Nephron progenitor cell (in vitro differentiated cells): ENCODE data around the gene RAB11FIP4.
"Not testable (repeated sequence)": the region's sequence is repeated elsewhere in the genome, so short reads cannot be mapped to it uniquely, and the experiment has no call there.

Experiments
- DNase-seq: peaks from one replicate; pipeline ENCODE4 v3.0.0; 2021
- H3K27ac Mint-ChIP-seq: 2 replicates; pipeline ENCODE4 v1.8.0; 2021; ENCODE audit warnings: mild to moderate bottlenecking, moderate library complexity, mixed read lengths
- H3K27me3 Mint-ChIP-seq: 2 replicates; pipeline ENCODE4 v1.8.0; 2021; ENCODE audit warnings: mild to moderate bottlenecking, low read depth, mixed read lengths; ENCODE audit not compliant: poor library complexity
- H3K36me3 Mint-ChIP-seq: 2 replicates; pipeline ENCODE4 v1.8.0; 2021; ENCODE audit warnings: low read depth, mixed read lengths
- H3K4me1 Mint-ChIP-seq: 2 replicates; pipeline ENCODE4 v1.8.0; 2021; ENCODE audit warnings: mixed read lengths
- H3K4me3 Mint-ChIP-seq: 2 replicates; pipeline ENCODE4 v1.8.0; 2021; ENCODE audit warnings: mild to moderate bottlenecking, moderate library complexity, mixed read lengths
- H3K9me3 Mint-ChIP-seq: 2 replicates; pipeline ENCODE4 v1.8.0; 2021; ENCODE audit warnings: mild to moderate bottlenecking, moderate library complexity, mixed read lengths
- TF ChIP-seq, protein P1 (sequence below): fragments of 200-600 bp; sonication (generic); IDR thresholded peaks from 2 replicates; pipeline ENCODE4 v1.5.0; 2021; ENCODE audit warnings: antibody characterized with exemption

The RAB11FIP4 gene

GRCh38 chr17:31374503-31374902 lies 17.0 kb upstream of the RAB11FIP4 start:
- no peaks in the 10 kb centered on the region for H3K27me3 Mint-ChIP-seq
- TF ChIP-seq, protein P1, sequence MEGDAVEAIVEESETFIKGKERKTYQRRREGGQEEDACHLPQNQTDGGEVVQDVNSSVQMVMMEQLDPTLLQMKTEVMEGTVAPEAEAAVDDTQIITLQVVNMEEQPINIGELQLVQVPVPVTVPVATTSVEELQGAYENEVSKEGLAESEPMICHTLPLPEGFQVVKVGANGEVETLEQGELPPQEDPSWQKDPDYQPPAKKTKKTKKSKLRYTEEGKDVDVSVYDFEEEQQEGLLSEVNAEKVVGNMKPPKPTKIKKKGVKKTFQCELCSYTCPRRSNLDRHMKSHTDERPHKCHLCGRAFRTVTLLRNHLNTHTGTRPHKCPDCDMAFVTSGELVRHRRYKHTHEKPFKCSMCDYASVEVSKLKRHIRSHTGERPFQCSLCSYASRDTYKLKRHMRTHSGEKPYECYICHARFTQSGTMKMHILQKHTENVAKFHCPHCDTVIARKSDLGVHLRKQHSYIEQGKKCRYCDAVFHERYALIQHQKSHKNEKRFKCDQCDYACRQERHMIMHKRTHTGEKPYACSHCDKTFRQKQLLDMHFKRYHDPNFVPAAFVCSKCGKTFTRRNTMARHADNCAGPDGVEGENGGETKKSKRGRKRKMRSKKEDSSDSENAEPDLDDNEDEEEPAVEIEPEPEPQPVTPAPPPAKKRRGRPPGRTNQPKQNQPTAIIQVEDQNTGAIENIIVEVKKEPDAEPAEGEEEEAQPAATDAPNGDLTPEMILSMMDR: no peak
- DNase-seq: no peak
- peaks cover 21% of the 10 kb centered on the region for H3K36me3 Mint-ChIP-seq
- H3K4me1 Mint-ChIP-seq: peaks cover 8% of the 10 kb centered on the region
- H3K27ac Mint-ChIP-seq: no peak overlapping the region
- H3K4me3 Mint-ChIP-seq: no peak overlapping the region
- no peaks in the 10 kb centered on the region for H3K9me3 Mint-ChIP-seq

DNA sequence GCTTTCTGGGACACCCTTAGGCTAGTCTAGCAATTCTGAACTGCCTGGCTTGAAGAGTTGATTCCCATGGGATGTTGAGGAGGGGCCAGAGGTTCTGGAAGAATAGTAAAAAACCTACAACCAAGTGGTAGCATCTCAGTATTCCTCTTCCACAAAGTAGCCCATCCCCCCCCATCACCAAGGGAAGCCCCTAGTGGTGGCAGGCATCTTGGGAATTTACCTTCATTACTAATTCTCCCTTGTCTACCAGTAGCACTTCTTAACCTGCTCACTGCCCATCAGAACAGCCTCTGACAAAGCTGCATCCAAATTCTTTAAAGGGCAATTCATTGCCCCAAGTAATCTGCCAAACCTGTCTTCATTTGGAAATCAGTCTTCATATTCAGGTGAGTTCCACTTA lies 12.8 kb upstream of the RAB11FIP4 start:
- DNase-seq: no peak
- TF ChIP-seq, protein P1: no peak
- Mint-ChIP-seq H3K4me3 (no peak overlapping the region), H3K4me1 (no peaks in the 10 kb centered on the region), H3K27me3 (peaks cover 3% of the 10 kb centered on the region), H3K27ac (no peak overlapping the region), H3K9me3 (no peaks in the 10 kb centered on the region), H3K36me3 (peaks cover 7% of the 10 kb centered on the region)

- H3K27ac Mint-ChIP-seq: no peak overlapping the region
- TF ChIP-seq, protein P1: no peak
- H3K9me3 Mint-ChIP-seq: no peaks in the 10 kb centered on the region
- H3K4me1 Mint-ChIP-seq: no peaks in the 10 kb centered on the region
- H3K4me3 Mint-ChIP-seq: no peak overlapping the region
- peaks cover 3% of the 10 kb centered on the region for H3K27me3 Mint-ChIP-seq
- H3K36me3 Mint-ChIP-seq: no peaks in the 10 kb centered on the region
- DNase-seq: no peak
Observed at GRCh38 chr17:31379597-31380205, 11.8 kb upstream of the RAB11FIP4 start.

- no peaks in the 10 kb centered on the region for H3K9me3 Mint-ChIP-seq
- H3K4me3 Mint-ChIP-seq: no peak overlapping the region
- no peaks in the 10 kb centered on the region for H3K36me3 Mint-ChIP-seq
- H3K27ac Mint-ChIP-seq: no peak overlapping the region
- peaks cover 7% of the 10 kb centered on the region for H3K27me3 Mint-ChIP-seq
- TF ChIP-seq, protein P1: no peak
- DNase-seq: no peak
- H3K4me1 Mint-ChIP-seq: no peaks in the 10 kb centered on the region
Observed at GRCh38 chr17:31381165-31381668, 10.3 kb upstream of the RAB11FIP4 start.

GRCh38 chr17:31382668-31383275 lies 8.7 kb upstream of the RAB11FIP4 start:
- H3K4me1 Mint-ChIP-seq, DNase-seq, H3K27ac Mint-ChIP-seq, H3K36me3 Mint-ChIP-seq, H3K4me3 Mint-ChIP-seq, H3K9me3 Mint-ChIP-seq: not testable (repeated sequence)
- peaks cover 10% of the 10 kb centered on the region for H3K27me3 Mint-ChIP-seq

- not testable (repeated sequence) for H3K9me3 Mint-ChIP-seq, H3K4me1 Mint-ChIP-seq, DNase-seq, H3K36me3 Mint-ChIP-seq, H3K27ac Mint-ChIP-seq, H3K4me3 Mint-ChIP-seq
- peaks cover 15% of the 10 kb centered on the region for H3K27me3 Mint-ChIP-seq
Observed at GRCh38 chr17:31383488-31383887, 8.0 kb upstream of the RAB11FIP4 start.
